Central memory CD8-positive, alpha-beta T cell (primary cell): ENCODE results near the gene HIVEP2.

Experiments used
- ATAC-seq: fragments of 150-1000 bp; cut with Tn5 transposase; replicated peaks from 2 replicates; pipeline ENCODE4 v1.10.0; 2022; ENCODE audit warnings: mild to moderate bottlenecking, moderate FRiP score, moderate number of reproducible peaks; ENCODE audit not compliant: poor library complexity, severe bottlenecking; ENCODE audit errors: extremely low read depth
- DNase-seq, 2 donors: peaks; one replicate each; pipeline ENCODE4 v3.0.0; 2021; ENCODE audit warnings: low spot score in 2 of 2
- H3K27ac Mint-ChIP-seq: one replicate; pipeline ENCODE4 v1.8.0; 2022; ENCODE audit warnings: low read depth, mild to moderate bottlenecking, moderate library complexity, mixed read lengths
- H3K27me3 Mint-ChIP-seq: one replicate; pipeline ENCODE4 v1.8.0; 2022; ENCODE audit warnings: mixed read lengths
- H3K36me3 Mint-ChIP-seq: one replicate; pipeline ENCODE4 v1.8.0; 2022; ENCODE audit warnings: mild to moderate bottlenecking, moderate library complexity, mixed read lengths; ENCODE audit not compliant: insufficient read depth
- H3K4me1 Mint-ChIP-seq: one replicate; pipeline ENCODE4 v1.8.0; 2022; ENCODE audit warnings: mixed read lengths
- H3K4me3 Mint-ChIP-seq: one replicate; pipeline ENCODE4 v1.8.0; 2022; ENCODE audit warnings: mild to moderate bottlenecking, moderate library complexity, mixed read lengths
- H3K9me3 Mint-ChIP-seq: one replicate; pipeline ENCODE4 v1.8.0; 2022; ENCODE audit warnings: mixed read lengths

The HIVEP2 gene

DNA sequence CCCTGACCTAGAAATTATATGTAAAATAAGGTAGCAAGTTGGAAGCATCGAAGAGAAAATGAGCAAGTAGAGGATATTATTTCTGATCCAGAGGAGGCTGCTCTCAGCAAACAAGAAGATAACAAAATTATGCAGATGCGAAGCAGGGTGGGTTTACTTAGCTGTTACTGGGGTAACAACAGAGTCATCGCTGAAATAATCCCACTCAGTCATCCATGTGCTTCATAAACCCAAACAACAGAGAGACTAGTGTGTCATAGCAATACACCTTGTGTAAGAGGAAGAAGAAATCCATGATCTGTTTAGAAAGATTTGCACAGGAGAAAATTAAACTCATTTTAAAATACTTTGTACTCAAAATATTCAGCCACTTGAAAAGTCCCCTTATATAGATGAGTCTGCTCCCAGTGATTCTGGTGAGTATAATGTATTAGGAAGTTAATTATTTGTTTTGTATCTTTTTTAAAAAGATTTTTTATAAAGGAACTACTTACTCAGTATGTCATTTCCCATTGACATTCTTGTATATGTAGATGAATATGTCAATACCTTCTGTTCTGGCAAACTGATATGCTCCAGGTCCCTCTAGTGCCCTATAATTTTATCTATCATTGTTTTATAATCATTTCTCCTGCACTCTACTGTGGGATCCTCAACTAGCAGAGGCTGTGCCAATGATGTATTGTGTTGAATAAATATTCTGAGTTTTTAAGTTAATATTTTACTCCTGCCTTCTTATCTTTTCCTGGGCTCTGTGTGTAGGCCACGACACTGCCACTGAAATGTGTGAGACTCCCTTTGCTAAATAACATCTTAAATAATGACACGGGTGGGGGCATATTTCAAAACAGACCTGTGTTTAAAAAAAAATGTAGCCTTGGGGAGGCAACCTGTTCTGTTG lies 8.6 kb upstream of the HIVEP2 start:
- ATAC-seq (no peak), DNase-seq (no peak)
- Mint-ChIP-seq H3K27ac (peak overlapping the region; percentile 47), H3K36me3 (no peaks in the 10 kb centered on the region), H3K4me1 (no peaks in the 10 kb centered on the region), H3K27me3 (no peaks in the 10 kb centered on the region), H3K9me3 (no peaks in the 10 kb centered on the region), H3K4me3 (no peak overlapping the region)

DNA sequence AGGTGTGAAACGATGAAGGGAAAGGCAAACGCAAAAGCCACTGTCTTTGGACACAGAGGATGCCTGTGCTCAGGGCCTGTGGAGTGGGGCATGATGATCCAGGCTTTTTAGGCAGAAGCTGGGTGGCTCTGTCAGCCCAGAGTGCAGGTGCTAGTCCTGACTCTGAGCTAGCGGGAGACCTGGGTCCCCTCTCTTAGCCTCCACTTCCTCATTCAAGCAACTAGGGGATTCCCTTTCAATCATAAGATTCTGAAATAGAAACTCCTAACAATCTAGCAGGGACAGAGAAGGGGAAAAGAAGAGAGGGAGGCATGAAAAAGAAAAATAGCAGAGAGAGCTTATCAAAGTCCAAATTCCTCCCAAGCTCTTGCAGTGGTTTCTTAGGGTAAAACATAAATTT lies 7.6 kb upstream of the HIVEP2 start:
- no peak overlapping the region for H3K27ac Mint-ChIP-seq

DNA sequence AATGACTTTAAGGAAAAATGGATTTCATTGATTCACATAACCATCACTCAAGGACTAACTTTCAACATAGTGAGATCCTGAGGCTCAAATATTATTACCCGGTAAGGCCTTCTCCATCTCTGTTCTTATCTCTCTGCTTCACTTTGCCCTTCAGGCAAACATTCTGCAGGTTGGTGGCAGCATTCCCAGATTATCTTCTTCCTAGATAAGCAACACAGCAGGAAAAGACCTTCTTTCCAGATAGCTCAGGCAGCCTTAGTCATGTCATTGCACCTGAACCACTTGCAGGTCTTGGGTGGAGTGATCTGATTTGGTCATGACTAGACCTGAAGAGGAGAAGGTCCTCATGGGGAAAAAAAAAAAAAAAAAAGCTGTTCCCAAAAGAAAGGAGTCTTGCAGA lies 5.3 kb upstream of the HIVEP2 start:
- no peak overlapping the region for H3K4me3 Mint-ChIP-seq
- no peak overlapping the region for H3K27ac Mint-ChIP-seq
- no peaks in the 10 kb centered on the region for H3K9me3 Mint-ChIP-seq
- H3K4me1 Mint-ChIP-seq, result no peaks in the 10 kb centered on the region
- peaks cover 23% of the 10 kb centered on the region for H3K36me3 Mint-ChIP-seq
- no peaks in the 10 kb centered on the region for H3K27me3 Mint-ChIP-seq
- DNase-seq, result no peak
- no peak for ATAC-seq

More for the DNA sequence above, 7.6 kb upstream of the HIVEP2 start:
- H3K27me3 Mint-ChIP-seq, result no peaks in the 10 kb centered on the region
- H3K4me3 Mint-ChIP-seq, result no peak overlapping the region
- no peaks in the 10 kb centered on the region for H3K4me1 Mint-ChIP-seq
- H3K36me3 Mint-ChIP-seq, result peaks cover 2% of the 10 kb centered on the region
- ATAC-seq (no peak), DNase-seq (no peak)
- no peaks in the 10 kb centered on the region for H3K9me3 Mint-ChIP-seq

DNA sequence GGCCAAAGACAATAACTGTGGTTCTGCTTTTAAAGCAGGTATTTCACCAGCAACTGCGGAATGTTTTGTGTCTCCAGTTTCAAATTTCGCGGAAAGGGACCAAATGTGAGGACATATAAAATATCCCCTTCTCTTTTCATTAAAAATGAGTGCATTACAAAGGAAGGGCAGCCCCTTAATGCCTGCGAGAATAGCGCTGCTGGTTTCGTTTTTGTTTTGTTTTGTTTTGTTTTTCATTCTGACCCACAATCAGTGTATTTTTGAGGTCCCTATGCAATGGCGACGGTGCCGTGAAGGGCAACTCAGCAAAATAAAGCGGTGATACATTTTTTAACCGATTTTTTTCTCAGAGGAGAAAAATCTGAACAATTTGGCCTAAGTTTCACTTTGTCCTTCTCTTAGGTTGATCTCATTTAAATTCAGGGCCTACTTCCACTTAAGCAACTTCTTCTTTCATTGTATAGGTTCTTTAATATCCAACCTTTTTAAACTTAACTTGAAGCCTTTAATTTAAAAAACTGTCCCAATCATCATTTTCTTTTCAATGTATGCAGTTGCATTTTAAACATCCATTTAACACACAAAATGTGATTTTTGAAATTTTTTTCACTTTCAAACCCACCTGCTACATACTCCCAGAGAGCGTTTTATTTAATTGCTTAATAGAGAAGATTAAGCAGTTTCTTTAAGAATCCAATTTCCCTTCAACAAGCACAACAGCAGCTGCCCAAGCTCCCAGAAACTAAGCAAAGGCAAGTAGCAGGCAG lies 2.9 kb upstream of the HIVEP2 start:
- DNase-seq (no peak), ATAC-seq (peak; percentile 9)
- Mint-ChIP-seq H3K4me3 (peak overlapping the region; percentile 96), H3K27me3 (no peaks in the 10 kb centered on the region), H3K4me1 (peaks cover 19% of the 10 kb centered on the region), H3K36me3 (peaks cover 43% of the 10 kb centered on the region), H3K27ac (peak overlapping the region; percentile 99), H3K9me3 (no peaks in the 10 kb centered on the region)

DNA sequence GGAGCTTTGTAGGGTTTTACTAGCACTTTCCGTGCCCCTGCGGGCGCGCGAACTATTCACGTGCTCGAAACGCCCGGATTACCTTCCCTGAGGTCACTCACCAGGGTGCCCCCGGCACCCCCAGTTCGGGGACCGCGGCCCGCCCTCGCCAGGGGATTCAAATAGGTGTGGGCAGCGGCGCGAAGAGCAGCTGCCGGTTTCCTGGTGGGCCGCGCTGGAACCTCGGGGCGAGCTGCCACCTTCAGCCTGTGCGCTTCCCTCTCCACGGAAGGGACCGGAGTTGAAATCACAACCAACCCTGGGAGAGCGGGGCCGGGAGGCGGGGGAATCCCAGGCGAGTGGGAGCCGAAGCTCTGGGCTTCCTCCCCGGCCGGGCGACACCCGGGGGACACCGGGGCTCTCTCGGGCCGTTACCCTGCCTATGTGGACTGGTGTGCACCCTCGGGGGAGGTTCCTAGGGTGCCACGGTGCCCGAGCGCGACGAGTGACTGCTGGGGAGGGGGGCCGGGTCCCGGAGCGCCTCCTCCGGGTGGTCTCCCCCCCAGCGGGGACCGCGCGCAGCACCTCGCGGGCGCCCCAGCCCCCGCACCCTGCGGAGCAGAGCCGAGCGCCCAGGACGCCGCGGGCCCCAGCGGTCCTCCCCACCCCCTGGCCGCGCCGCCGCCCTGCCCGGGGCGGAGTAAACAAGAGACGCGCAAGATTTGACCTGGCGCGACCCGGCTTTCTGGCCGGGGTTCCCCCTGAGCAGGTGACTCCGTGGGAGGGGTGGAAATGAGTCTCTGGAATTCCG lies 2.1 kb upstream of the HIVEP2 start:
- H3K9me3 Mint-ChIP-seq, result no peaks in the 10 kb centered on the region
- ATAC-seq, result peak; percentile 42

DNA sequence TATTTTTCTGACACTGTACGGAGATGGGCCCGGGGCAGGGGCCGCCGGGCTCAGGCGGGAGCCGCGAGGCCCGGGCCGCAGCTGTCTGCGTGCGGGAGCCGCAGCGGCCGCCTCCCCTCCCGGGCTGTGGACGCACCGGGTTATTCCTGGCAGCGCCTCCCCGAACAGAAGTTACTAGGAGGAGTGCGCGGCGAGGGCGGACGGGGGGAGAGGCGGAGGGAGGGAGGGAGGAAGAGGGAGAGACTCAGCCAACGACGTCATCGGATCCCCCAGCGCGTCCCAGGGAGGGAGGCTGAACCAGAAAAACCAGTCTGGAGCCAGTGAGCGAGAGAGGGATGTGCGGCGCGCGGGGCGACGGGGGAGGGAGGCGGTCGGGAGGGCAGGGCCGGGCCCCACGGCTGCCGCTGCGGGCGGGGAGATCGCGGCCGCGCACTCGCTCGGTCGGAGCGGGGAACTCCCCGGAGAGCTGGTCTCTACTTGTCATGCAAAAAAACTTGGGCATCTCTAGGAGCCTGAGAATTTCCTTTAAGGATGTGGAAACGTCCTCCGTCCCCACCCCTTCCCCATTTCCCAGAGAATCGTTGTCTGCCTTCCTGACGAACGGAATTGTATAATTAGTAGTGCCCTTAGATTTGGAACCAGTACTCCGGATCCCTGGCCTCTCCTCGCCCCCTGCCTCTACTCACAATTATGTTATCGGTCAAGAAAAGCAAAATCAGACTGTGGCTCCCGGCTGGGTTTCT lies 1.4 kb upstream of the HIVEP2 start:
- peak overlapping the region; percentile 96 for H3K4me3 Mint-ChIP-seq
- H3K27me3 Mint-ChIP-seq, result no peaks in the 10 kb centered on the region
- peaks cover 47% of the 10 kb centered on the region for H3K36me3 Mint-ChIP-seq
- ATAC-seq (peak; percentile 45), DNase-seq (peak; percentile 79 to 94)
- peaks cover 34% of the 10 kb centered on the region for H3K4me1 Mint-ChIP-seq
- no peaks in the 10 kb centered on the region for H3K9me3 Mint-ChIP-seq
- peak overlapping the region; percentile 99 for H3K27ac Mint-ChIP-seq

More for the DNA sequence above, 2.1 kb upstream of the HIVEP2 start:
- H3K27ac Mint-ChIP-seq, result peak overlapping the region; percentile 99
- peak; percentile 71 to 81 for DNase-seq
- peaks cover 27% of the 10 kb centered on the region for H3K4me1 Mint-ChIP-seq
- H3K27me3 Mint-ChIP-seq, result no peaks in the 10 kb centered on the region
- H3K36me3 Mint-ChIP-seq, result peaks cover 47% of the 10 kb centered on the region
- H3K4me3 Mint-ChIP-seq, result peak overlapping the region; percentile 96

DNA sequence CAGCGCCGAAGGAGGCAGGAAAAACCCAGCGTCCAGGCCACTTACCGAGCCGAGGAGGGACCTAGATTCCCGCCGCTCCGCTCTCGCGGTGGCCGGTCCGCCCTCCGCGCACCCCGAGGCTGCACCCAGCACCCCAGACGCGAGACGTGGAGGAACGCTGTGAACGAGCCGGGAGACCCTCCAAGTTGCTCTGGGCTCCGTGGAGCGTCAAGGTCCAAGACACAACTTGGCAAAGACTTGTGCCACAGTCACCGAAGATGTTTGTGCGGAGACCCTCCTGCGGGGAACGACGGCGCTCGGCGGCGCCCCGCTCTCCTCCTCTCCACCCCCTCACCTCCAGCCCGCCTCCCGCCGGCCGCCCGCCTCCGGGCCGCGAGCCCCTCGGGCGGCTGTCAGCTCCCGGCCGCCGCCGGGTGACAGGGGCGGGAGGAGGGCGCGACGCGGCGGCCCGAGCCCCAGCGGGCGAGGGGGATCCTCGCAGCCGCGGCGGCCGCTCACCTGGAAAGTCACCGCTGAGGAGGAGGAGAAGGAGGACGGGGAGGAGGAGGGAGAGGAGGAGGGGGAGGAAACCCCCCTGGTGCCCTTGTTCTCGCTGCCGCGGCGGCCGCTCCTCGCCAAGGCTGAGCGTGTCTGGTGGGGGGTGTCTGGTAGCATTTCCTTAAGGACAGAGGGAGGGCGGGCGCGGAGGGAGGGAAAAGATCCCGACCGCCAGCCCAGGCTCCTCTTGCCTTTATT lies 637 bp upstream of the HIVEP2 start:
- Mint-ChIP-seq H3K9me3 (no peaks in the 10 kb centered on the region), H3K36me3 (peaks cover 47% of the 10 kb centered on the region), H3K4me1 (peaks cover 42% of the 10 kb centered on the region), H3K27me3 (no peaks in the 10 kb centered on the region), H3K27ac (peak overlapping the region; percentile 99), H3K4me3 (peak overlapping the region; percentile 96)
- DNase-seq (peak; percentile 50 to 66), ATAC-seq (peak; percentile 5)

DNA sequence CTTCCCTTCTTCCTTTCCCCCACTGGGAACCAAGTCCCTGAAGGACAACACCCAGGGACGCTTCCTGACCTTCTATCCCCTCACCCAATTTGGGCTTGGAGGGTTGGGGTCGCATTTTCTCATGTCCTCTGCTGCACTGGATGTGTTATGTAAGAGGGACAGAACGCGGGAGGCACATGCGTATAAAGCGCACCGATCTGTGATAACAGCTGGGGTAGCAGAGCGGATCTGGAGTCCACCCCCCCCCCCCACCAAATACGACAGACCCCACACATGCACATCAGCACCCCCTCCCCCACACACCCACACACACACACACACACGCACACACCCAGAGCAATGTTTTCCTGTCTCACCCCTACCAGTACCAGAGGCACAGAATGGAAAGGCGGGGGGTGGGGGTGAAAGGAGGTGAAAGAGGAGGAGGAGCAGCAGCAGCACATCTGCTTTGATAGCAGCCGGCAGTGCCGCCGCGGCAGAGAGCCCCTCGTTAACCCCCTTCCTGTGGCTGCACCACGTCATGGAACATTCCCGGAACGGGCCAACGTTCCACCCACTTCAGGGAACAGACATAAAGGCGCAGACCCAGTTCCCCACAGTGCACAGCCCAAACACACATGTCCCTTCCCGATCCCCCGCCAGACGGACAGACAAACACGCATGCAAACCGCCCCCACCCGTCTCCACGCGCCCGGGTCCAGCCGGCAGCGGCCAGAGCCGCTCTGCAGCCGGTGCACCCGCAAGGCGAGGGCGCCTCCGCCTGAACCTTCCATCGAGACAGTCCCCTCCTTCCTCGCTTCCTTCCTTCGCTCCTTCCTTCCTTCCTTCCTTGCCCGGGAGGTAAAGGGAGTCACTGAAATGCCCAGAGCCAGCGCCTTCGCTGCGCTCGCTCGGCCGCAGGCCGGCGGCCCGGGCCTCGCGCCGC lies 590 bp downstream of the HIVEP2 start:
- no peaks in the 10 kb centered on the region for H3K9me3 Mint-ChIP-seq
- ATAC-seq (peak; percentile 35), DNase-seq (peak; percentile 78 to 89)
- no peaks in the 10 kb centered on the region for H3K27me3 Mint-ChIP-seq
- peak overlapping the region; percentile 96 for H3K4me3 Mint-ChIP-seq
- H3K36me3 Mint-ChIP-seq, result peaks cover 49% of the 10 kb centered on the region
- peak overlapping the region; percentile 99 for H3K27ac Mint-ChIP-seq
- peaks cover 51% of the 10 kb centered on the region for H3K4me1 Mint-ChIP-seq

DNA sequence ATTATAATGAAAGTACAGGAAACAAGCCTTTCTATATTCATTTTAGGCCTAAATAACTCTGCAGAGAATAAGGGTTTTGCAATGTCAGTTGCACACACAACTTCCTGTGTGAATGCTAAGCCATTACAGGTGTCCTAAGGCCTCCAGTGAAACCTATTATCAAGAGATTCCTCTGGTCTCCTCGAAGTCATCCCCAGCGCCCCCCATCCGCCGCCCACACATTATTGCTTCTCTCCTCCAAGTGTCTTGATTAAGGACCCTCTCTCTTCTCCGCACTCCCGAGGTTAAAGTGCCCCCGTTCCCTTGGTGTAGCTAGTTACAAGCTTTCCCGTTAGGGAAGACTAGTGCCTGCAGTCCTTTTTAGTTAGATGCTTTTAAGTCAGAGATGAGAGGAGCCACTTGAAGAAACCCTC lies 1.3 kb downstream of the HIVEP2 start:
- Mint-ChIP-seq H3K27me3 (no peaks in the 10 kb centered on the region), H3K4me1 (peaks cover 56% of the 10 kb centered on the region), H3K27ac (peak overlapping the region; percentile 99), H3K4me3 (peak overlapping the region; percentile 96), H3K36me3 (peaks cover 50% of the 10 kb centered on the region), H3K9me3 (no peaks in the 10 kb centered on the region)
- peak; percentile 35 to 48 for DNase-seq
- no peak for ATAC-seq

DNA sequence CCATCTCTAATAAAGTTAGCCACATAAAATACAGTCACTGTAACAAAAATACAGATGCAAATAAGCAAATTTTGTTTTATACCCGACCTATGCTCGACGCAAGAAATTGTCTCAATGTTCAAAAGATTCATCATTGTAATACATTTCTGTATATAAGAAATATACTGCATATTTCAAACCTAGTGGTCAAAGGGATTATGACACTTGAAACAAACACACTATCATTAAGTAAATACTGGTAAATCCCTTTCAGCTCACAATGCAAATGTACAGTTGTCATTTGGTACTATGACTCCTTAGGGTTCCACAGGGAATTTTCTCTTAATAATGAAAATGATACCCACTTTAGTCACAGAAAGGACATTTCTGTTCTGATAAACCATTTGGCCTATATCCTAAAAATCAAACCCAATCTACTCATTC lies 2.2 kb downstream of the HIVEP2 start:
- peak overlapping the region; percentile 99 for H3K27ac Mint-ChIP-seq
- ATAC-seq (no peak), DNase-seq (no peak)
- peak overlapping the region; percentile 96 for H3K4me3 Mint-ChIP-seq
- peaks cover 53% of the 10 kb centered on the region for H3K36me3 Mint-ChIP-seq
- no peaks in the 10 kb centered on the region for H3K9me3 Mint-ChIP-seq
- peaks cover 65% of the 10 kb centered on the region for H3K4me1 Mint-ChIP-seq
- H3K27me3 Mint-ChIP-seq, result no peaks in the 10 kb centered on the region
